Head of caudate nucleus (tissue), 42 donors: ENCODE data around the gene INTS11.

Experiments
- DNase-seq, 42 donors: peaks; one replicate each; pipeline versions ENCODE4 v3.0.0 to v3.0.0-alpha.2; 2020 to 2021; ENCODE audit warnings: mixed read lengths in 7 of 42
- intact Hi-C: fragments of 100-400 bp; cut with DNase I; formaldehyde crosslinking; loops from one replicate; pipeline ENCODE4 v1.15.0; 2022

Gene INTS11

GRCh38 chr1:1347026-1347595 lies 22.7 kb upstream of the INTS11 start:
- peak in 1 of 42 donors; percentile 23 for DNase-seq
- intact Hi-C loops, result no loop called here

- intact Hi-C loops, result no loop called here
- DNase-seq, result no peak
Observed at GRCh38 chr1:1346501-1346890, 22.0 kb upstream of the INTS11 start.

DNA sequence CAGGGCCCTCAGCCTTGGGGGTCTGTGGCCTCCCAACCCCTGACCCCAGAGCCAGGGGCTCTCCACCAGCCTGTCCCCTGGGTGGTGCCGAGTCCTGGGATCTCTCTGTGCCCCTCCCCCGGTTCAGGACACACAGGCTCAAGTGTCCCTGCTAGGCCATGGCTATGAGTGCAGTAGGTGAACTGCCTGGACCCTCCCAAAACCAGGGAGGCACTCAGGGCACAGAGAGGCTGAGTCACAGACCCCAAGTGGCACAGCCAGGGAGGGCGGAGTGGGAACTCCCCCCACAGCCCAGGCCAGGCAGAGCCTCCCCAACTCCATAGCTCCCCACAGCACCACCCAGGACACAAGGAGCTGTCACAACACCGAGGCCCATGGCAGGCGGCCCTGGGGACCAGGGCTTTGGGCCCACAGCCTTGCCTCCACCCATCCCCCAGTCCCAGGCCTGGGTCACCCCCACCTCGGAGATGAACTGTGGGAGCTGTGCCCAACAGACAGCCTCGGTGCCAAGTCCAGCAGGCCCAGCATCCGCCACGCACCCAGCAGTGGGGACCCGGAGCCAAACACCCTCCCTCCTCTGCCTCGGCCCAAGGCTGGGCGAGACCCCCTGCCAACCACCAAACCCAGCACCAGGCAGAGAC lies 21.5 kb upstream of the INTS11 start:
- DNase-seq, result peak in 14 of 42 donors; percentile 9 to 73 (median 48)
- intact Hi-C loops, result no loop called here

GRCh38 chr1:1345384-1345783 lies 20.9 kb upstream of the INTS11 start:
- intact Hi-C loops, result no loop called here
- no peak for DNase-seq

- intact Hi-C loops, result no loop called here
- peak in 2 of 42 donors; percentile 25 to 60 for DNase-seq
Observed at GRCh38 chr1:1344655-1345361, 20.3 kb upstream of the INTS11 start.

DNA sequence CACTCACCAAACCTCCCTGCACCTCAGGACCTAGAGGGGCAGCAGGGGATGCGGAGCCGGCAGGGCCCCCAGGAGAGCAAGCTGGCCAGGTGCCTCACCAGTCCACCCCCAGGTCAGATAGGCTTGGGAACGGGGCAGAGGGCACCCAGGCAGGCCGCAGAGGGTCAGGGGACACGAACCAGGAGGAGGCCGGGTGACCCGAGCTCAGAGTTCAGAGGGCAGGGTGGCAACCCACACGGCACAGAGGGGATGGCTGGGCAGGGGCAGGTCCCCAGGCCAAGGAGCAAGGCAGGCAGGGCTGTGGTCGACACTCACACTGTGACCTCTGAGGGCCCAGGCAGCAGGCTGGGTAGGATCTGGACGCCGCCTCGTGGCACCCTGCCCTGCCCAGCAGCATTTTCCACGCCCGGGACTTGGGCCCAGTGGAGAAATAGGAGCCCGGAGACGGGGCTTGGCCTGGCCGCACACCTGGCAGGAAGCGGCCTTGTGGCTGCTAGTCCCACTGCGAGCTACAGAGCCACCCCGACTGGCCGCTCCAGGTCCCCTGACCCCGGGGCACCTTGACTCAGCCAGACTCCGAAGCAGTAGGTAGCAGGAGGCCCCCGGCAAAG lies 19.5 kb upstream of the INTS11 start:
- intact Hi-C loops, result no loop called here
- no peak for DNase-seq

DNA sequence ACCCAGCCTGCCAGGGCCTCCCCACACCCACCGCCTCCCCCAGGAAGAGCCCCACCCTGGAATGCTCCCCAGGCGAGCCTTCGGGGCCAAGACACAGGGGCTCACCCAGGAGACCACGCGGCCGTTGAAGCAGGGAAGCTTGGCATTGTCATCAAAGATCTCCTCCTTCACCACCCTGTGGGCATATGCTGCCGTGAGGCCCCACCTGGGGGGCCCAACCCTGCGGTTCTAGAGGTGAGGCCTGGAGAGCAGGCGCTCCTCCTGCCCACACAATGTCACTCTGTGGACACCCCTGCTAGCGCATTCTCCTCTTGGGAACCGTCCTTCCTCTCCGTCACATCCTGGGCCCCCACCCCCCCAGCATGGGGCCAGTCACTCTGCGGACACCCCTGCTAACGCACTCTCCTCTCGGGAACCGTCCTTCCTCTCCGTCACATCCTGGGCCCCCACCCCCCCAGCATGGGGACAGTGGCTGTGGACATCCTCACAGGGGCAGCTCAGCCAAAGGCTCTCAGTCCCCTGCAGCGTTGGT lies 18.2 kb upstream of the INTS11 start:
- DNase-seq, result no peak
- intact Hi-C loops, result no loop called here

DNA sequence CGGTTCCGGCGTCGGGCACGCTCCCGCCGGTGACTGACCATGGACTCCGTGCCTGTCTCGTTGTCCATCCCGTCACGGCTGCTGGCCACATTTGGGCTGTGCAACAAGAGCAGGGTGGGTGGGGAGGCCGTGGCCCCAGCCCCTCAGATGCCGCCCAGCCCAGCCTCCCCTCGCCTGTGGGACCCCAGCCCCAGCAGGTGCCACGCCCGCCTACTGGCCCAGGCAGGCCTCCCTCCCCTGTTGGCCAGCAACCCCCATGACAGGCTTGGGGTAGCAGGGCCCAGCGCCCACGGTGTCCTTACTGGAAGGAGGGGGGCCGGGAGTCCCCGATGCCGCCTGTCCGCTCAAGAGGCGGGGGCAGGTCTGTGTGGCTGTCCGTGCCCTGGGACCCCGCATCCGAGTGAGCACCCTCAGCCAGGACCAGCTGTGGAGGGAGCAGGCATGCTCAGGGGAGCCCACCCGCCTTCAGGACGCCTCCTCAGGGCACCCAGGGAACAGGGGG lies 17.7 kb upstream of the INTS11 start:
- intact Hi-C loops, result no loop called here
- DNase-seq, result no peak

GRCh38 chr1:1341549-1342021 lies 17.1 kb upstream of the INTS11 start:
- DNase-seq, result peak in 1 of 42 donors; percentile 22
- intact Hi-C loops, result no loop called here

- DNase-seq, result no peak
Observed at GRCh38 chr1:1340791-1341548, 16.5 kb upstream of the INTS11 start.

GRCh38 chr1:1340185-1340584 lies 15.7 kb upstream of the INTS11 start:
- intact Hi-C loops, result no loop called here
- peak in 38 of 42 donors; percentile 47 to 89 (median 70) for DNase-seq

More at GRCh38 chr1:1340791-1341548, 16.5 kb upstream of the INTS11 start:
- intact Hi-C loops, result no loop called here

DNA sequence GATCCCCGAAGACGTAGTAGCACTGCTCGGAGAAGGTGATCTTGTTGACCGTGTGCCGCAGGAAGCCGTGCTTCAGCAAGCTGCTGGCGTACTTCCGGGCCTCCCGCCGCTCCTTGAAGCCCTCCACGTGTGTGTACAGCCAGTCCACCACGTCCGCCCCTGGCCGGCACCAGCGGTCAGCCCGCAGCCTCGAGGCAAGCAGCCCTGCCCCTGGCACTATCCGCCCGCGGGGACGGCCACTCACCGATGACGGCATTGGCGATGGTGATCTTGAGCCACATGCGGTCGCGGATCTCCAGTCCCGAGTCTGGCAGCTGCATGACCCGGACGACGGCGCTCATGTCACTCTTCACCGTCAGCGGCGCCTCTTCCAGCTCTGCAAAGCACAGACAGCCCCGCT lies 13.8 kb upstream of the INTS11 start:
- intact Hi-C loops, result no loop called here
- no peak for DNase-seq

DNA sequence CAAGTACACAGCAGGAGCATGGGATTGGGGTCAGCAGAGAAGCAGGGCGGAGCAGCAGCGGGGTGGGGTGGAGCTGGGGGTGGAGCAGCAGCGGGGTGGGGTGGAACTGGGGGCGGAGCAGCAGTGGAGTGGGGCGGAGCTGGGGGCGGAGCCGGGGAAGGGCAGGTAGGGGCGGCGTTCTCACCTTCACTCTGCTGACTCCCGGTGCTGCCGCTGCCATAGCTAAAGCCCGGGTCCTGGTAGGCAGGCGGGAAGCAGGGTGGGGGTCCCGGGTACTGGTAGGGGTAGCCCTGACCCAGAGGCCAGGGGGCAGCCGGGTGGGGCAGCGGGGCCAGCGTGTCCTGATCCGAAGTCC lies 13.3 kb upstream of the INTS11 start:
- DNase-seq, result peak in 10 of 42 donors; percentile 30 to 63 (median 42)
- intact Hi-C loops, result no loop called here

- DNase-seq, result no peak
- intact Hi-C loops, result no loop called here
Observed at GRCh38 chr1:1336931-1337792, 12.7 kb upstream of the INTS11 start.

DNA sequence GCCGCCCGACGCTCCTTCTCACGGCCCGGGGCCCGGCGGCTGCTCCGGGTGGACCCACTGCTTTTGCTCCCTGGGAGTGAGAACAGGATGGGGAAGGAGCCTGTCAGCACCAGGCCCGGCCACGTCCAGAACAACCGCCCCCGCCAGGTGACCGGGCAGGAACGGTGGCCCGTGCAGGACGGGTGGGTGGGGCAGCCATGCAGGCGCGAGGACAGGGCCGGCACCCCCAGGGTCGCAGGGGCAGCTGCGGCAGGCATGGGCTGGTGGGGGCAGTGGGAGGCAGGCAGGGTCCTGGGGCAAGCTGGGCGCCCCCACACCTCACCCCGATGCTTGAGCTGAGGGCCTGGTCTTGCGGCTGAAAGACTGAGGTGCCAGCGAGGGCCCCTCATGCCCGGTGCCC lies 12.0 kb upstream of the INTS11 start:
- DNase-seq, result no peak

GRCh38 chr1:1335792-1336248 lies 11.4 kb upstream of the INTS11 start:
- intact Hi-C loops, result no loop called here
- no peak for DNase-seq

More for the DNA sequence above, 12.0 kb upstream of the INTS11 start:
- intact Hi-C loops, result no loop called here

- intact Hi-C loops, result no loop called here
- no peak for DNase-seq
Observed at GRCh38 chr1:1335283-1335682, 10.8 kb upstream of the INTS11 start.

DNA sequence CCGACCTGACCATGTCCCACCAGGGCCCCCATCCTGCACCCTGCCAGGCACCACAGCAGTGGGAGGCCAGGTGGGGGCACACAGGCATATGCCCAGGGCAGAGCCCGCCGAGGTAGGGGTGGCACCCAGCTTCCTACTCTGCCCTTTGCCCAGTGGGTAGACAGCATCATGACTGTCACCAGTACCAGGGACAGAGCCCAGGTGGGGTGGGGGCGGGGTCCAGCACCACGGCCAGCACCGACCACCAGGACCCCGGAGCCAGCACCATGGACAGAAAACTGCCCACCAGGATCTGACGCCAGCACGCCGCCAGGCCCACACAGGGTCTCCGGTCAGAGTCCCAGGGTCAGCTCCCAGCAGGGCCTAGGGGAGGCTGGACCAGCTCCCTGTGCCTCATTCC lies 10.4 kb upstream of the INTS11 start:
- intact Hi-C loops, result no loop called here
- no peak for DNase-seq
